D721Med (cell line): ENCODE measurements around the gene ISLR2.

Experiments
- DNase-seq: peaks from one replicate; pipeline ENCODE4 v3.0.0; 2011; ENCODE audit warnings: low spot score; ENCODE audit not compliant: insufficient read length
- FAIRE-seq: peaks from 2 replicates; lab custom pipeline; 2011; peaks lifted over from hg19 to GRCh38; lab: Jason Lieb, UNC
- TF ChIP-seq, protein P1 (sequence below): IDR thresholded peaks from 2 replicates; pipeline ENCODE4 v1.5.1; 2012; ENCODE audit warnings: mild to moderate bottlenecking, control low read depth; ENCODE audit not compliant: insufficient read depth; ENCODE audit errors: missing control alignments

Gene ISLR2

DNA sequence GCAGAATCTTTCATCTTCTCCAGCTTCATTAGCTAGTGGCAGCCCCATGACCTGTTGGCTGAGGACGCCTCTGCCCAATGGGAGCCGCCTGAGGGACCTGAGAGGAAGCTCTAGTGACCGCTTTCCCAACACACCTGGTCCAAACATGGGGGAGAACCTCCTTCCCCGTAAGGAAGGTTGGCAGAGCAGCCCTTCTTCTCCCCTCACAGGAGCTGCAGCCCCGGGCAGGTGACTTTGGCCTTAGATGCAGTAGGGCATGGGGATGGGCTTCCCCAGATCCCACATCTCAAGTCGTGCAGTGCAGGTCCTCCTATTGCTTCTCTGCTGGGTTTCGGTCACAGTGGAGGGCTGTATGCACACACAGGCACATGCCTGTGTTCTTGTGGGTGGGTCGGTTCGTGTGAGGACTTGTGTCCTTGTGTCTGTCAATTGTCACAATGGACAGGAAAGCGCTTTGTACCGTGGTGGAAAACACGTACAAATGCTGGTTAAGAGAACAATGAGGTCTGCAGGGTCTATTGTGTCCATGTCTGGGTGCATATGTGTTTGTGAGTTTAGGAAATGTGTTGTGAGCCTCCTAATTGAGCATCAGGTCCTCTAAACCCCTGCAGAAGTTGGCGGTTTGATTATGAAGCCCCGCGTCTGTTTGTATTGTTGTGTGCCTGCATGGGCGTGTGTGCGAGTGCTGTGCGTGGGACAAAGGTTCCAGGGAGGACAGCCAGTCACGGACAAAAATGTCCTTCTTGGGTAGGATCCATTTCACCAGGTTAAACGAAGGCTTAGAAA, 1.4 kb downstream of the ISLR2 start:
- TF ChIP-seq, protein P1, sequence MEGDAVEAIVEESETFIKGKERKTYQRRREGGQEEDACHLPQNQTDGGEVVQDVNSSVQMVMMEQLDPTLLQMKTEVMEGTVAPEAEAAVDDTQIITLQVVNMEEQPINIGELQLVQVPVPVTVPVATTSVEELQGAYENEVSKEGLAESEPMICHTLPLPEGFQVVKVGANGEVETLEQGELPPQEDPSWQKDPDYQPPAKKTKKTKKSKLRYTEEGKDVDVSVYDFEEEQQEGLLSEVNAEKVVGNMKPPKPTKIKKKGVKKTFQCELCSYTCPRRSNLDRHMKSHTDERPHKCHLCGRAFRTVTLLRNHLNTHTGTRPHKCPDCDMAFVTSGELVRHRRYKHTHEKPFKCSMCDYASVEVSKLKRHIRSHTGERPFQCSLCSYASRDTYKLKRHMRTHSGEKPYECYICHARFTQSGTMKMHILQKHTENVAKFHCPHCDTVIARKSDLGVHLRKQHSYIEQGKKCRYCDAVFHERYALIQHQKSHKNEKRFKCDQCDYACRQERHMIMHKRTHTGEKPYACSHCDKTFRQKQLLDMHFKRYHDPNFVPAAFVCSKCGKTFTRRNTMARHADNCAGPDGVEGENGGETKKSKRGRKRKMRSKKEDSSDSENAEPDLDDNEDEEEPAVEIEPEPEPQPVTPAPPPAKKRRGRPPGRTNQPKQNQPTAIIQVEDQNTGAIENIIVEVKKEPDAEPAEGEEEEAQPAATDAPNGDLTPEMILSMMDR = no peak
- no peak for DNase-seq
- no peak for FAIRE-seq

DNA sequence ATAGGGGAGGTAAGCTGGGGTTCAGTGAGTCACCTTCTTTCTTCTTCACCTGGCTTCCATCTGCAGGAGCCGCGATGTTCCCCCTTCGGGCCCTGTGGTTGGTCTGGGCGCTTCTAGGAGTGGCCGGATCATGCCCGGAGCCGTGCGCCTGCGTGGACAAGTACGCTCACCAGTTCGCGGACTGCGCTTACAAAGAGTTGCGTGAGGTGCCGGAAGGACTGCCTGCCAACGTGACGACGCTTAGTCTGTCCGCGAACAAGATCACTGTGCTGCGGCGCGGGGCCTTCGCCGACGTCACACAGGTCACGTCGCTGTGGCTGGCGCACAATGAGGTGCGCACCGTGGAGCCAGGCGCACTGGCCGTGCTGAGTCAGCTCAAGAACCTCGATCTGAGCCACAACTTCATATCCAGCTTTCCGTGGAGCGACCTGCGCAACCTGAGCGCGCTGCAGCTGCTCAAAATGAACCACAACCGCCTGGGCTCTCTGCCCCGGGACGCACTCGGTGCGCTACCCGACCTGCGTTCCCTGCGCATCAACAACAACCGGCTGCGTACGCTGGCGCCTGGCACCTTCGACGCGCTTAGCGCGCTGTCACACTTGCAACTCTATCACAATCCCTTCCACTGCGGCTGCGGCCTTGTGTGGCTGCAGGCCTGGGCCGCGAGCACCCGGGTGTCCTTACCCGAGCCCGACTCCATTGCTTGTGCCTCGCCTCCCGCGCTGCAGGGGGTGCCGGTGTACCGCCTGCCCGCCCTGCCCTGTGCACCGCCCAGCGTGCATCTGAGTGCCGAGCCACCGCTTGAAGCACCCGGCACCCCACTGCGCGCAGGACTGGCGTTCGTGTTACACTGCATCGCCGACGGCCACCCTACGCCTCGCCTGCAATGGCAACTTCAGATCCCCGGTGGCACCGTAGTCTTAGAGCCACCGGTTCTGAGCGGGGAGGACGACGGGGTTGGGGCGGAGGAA, 2.6 kb downstream of the ISLR2 start:
- FAIRE-seq (no peak), DNase-seq (no peak)
- TF ChIP-seq, protein P1 = no peak

DNA sequence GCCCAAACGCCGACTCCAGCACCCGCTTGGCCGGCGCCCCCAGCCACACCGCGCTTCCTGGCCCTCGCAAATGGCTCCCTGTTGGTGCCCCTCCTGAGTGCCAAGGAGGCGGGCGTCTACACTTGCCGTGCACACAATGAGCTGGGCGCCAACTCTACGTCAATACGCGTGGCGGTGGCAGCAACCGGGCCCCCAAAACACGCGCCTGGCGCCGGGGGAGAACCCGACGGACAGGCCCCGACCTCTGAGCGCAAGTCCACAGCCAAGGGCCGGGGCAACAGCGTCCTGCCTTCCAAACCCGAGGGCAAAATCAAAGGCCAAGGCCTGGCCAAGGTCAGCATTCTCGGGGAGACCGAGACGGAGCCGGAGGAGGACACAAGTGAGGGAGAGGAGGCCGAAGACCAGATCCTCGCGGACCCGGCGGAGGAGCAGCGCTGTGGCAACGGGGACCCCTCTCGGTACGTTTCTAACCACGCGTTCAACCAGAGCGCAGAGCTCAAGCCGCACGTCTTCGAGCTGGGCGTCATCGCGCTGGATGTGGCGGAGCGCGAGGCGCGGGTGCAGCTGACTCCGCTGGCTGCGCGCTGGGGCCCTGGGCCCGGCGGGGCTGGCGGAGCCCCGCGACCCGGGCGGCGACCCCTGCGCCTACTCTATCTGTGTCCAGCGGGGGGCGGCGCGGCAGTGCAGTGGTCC, 3.5 kb downstream of the ISLR2 start:
- no peak for FAIRE-seq
- no peak for DNase-seq
- TF ChIP-seq, protein P1 = no peak

DNA sequence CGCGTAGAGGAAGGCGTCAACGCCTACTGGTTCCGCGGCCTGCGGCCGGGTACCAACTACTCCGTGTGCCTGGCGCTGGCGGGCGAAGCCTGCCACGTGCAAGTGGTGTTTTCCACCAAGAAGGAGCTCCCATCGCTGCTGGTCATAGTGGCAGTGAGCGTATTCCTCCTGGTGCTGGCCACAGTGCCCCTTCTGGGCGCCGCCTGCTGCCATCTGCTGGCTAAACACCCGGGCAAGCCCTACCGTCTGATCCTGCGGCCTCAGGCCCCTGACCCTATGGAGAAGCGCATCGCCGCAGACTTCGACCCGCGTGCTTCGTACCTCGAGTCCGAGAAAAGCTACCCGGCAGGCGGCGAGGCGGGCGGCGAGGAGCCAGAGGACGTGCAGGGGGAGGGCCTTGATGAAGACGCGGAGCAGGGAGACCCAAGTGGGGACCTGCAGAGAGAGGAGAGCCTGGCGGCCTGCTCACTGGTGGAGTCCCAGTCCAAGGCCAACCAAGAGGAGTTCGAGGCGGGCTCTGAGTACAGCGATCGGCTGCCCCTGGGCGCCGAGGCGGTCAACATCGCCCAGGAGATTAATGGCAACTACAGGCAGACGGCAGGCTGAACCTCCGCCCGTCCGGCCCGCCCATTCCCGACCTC, 4.1 kb downstream of the ISLR2 start:
- no peak for FAIRE-seq
- TF ChIP-seq, protein P1 = no peak
- DNase-seq = no peak

DNA sequence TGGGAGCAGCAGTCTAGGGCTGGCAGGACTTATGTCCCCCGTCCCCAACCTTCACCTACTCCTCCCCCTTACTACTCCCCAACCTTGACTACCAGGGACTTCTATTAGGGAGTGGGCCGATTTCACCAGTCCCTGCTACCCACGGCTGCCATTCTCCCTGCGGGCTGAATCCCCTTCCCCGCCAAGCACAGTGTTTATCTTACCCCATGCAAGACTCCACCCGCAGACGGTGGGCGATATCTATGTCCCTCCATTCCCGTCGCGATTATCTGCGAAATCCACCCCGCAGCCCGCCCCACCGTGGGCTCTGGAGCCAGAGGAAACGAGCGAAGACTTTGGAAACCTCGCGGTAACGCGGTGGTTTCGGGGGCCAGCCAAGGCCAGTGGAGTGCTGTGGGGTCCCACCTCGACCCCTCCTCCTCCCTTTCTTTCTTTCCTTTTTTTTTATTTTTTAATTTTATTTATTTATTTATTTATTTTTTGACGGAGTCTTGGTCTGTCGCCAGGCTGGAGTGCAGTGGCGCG, 4.7 kb downstream of the ISLR2 start:
- TF ChIP-seq, protein P1 = no peak
- DNase-seq (no peak), FAIRE-seq (no peak)

DNA sequence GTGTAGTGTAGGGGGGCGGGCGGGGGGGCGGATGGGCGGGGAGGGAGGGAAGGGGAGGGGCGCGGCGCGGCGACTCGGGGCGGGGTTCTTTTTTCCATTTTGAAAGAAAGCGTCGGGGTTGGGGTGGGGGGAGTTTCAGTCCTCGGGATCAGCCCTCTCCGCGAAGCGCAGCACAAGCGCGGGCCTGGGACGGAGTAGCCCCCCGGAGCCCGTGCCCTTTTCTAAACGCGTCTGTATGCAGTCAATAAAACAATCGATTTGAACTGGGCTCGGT, 6.1 kb downstream of the ISLR2 start:
- no peak for FAIRE-seq
- TF ChIP-seq, protein P1 = no peak

More for the DNA sequence above, 6.1 kb downstream of the ISLR2 start:
- no peak for DNase-seq
